HCT116 (cell line): ENCODE data around the gene IFT122. TPM values are rescaled to one million over a fixed set of nuclear protein-coding genes. Genes with fewer than 3 reads are reported as not detected.

Source experiments
- ATAC-seq: fragments of 200-7000 bp; cut with Tn5 transposase; 2 replicates; pipeline ENCODE4 v1.9.1; 2020; ENCODE audit warnings: mild to moderate bottlenecking, moderate library complexity
- BruUV-seq: library from RNA; stranded (reverse); fragments of 400-500 nt; replicated peaks from 2 replicates; lab custom pipeline; 2021; lab: Mats Ljungman, UMichigan
- CTCF ChIA-PET: fragments of 300-600 bp; sonication (Branson Sonifier 250); formaldehyde crosslinking; loops from one replicate; lab custom pipeline; 2021; ENCODE audit warnings: antibody characterized with exemption; lab: Charles Lee
- POLR2A ChIA-PET: fragments of 300-600, 350-600 bp; sonication (Branson Sonifier 250); formaldehyde crosslinking; loops from one replicate; lab custom pipeline; 2021; ENCODE audit warnings: antibody characterized with exemption; lab: Charles Lee
- RAD21 ChIA-PET, 2 experiments: fragments of 300-600 bp; sonication (Branson Sonifier 250); formaldehyde crosslinking; loops; one replicate each; lab custom pipeline; 2023; ENCODE audit warnings: low total read pairs in 2 of 2; ENCODE audit not compliant: uncharacterized antibody in 2 of 2, unreplicated experiment in 2 of 2, low non-redundant PET in 1 of 2; lab: Charles Lee
- DNase-seq: peaks from one replicate; pipeline ENCODE4 v3.0.0-alpha.2; 2010; ENCODE audit warnings: low read depth, low spot score
- H2AFZ ChIP-seq: fragments of 200-600 bp; shearing (Covaris generic), sonication (generic); 2 replicates; pipeline ENCODE4 v1.6.1; 2017; ENCODE audit warnings: low read depth, mixed run types, mixed read lengths, antibody characterized with exemption, low read length; ENCODE audit not compliant: poor library complexity, severe bottlenecking
- H3K27ac ChIP-seq: 2 replicates; pipeline ENCODE4 v1.5.1; 2012; ENCODE audit warnings: low read depth, low read length
- H3K27me3 ChIP-seq: fragments of 200-600 bp; sonication (generic); 2 replicates; pipeline ENCODE4 v1.6.1; 2016; ENCODE audit warnings: mixed run types, low read length, mixed read lengths; ENCODE audit not compliant: insufficient read depth
- H3K36me3 ChIP-seq, 2 experiments: fragments of 200-500 bp in 1 of 2; fragments of 200-600 bp in 1 of 2; sonication (Bioruptor generic) in 1 of 2; sonication (generic) in 1 of 2; 2 replicates each; pipeline versions ENCODE4 v1.5.1 to v1.6.1; 2014 to 2016; ENCODE audit warnings: low read length in 2 of 2, inconsistent platforms in 1 of 2, mixed read lengths in 1 of 2, mixed run types in 1 of 2; ENCODE audit not compliant: insufficient read depth in 2 of 2, control insufficient read depth in 1 of 2
- H3K4me1 ChIP-seq, 2 experiments: fragments of 200-600 bp in 1 of 2; sonication (generic) in 1 of 2; 2 replicates each; pipeline versions ENCODE4 v1.5.1 to v1.6.1; 2012 to 2017; ENCODE audit warnings: low read length in 2 of 2, inconsistent platforms in 1 of 2, mild to moderate bottlenecking in 1 of 2, mixed read lengths in 1 of 2, mixed run types in 1 of 2, moderate library complexity in 1 of 2; ENCODE audit not compliant: insufficient read depth in 2 of 2, control insufficient read depth in 1 of 2
- H3K4me2 ChIP-seq: fragments of 200-600 bp; sonication (generic); 2 replicates; pipeline ENCODE4 v1.6.1; 2017; ENCODE audit warnings: mixed run types, low read length, mixed read lengths
- H3K4me3 ChIP-seq, 2 experiments: fragments of 200-600 bp in 1 of 2; sonication (generic) in 1 of 2; replicated peaks in 1 of 2; 2 replicates each; pipeline ENCODE4 v1.5.1; 2011 to 2016; ENCODE audit warnings: low read length in 2 of 2, control low read depth in 1 of 2, low read depth in 1 of 2, mild to moderate bottlenecking in 1 of 2, mixed read lengths in 1 of 2, mixed run types in 1 of 2
- H3K79me2 ChIP-seq: fragments of 200-600 bp; sonication (generic); 2 replicates; pipeline ENCODE4 v1.6.1; 2017; ENCODE audit warnings: mild to moderate bottlenecking, mixed run types, low read length, moderate library complexity, mixed read lengths; ENCODE audit not compliant: insufficient read depth
- H3K9ac ChIP-seq: fragments of 200-600 bp; sonication (generic); 2 replicates; pipeline ENCODE4 v1.6.1; 2016; ENCODE audit warnings: low read length, mixed read lengths
- H3K9me2 ChIP-seq: fragments of 200-600 bp; sonication (generic), shearing (Covaris generic); 2 replicates; pipeline ENCODE4 v1.6.1; 2017; ENCODE audit warnings: mixed run types, mild to moderate bottlenecking, moderate library complexity; ENCODE audit not compliant: insufficient read depth
- H3K9me3 ChIP-seq, 2 experiments: fragments of 200-500 bp in 1 of 2; fragments of 200-600 bp in 1 of 2; sonication (Bioruptor generic) in 1 of 2; sonication (generic) in 1 of 2; 2 replicates each; pipeline ENCODE4 v1.6.1; 2014 to 2017; ENCODE audit warnings: low read length in 2 of 2, mixed read lengths in 2 of 2, inconsistent platforms in 1 of 2, low read depth in 1 of 2, mild to moderate bottlenecking in 1 of 2, mixed run types in 1 of 2, moderate library complexity in 1 of 2; ENCODE audit not compliant: control insufficient read depth in 1 of 2, insufficient read depth in 1 of 2
- H4K20me1 ChIP-seq: fragments of 200-600 bp; sonication (generic), shearing (Covaris generic); 2 replicates; pipeline ENCODE4 v1.6.1; 2017; ENCODE audit warnings: mixed run types, mild to moderate bottlenecking, moderate library complexity; ENCODE audit not compliant: insufficient read depth
- FOSL1 ChIP-seq: IDR thresholded peaks from 2 replicates; pipeline ENCODE4 v1.6.1; 2012; ENCODE audit warnings: low read depth
- POLR2A ChIP-seq: IDR thresholded peaks from 2 replicates; pipeline ENCODE4 v1.7.0; 2011; ENCODE audit warnings: borderline replicate concordance; ENCODE audit not compliant: insufficient read depth, insufficient read length; ENCODE audit errors: extremely low read depth
- YY1 ChIP-seq: IDR thresholded peaks from 2 replicates; pipeline ENCODE4 v1.6.1; 2011; ENCODE audit warnings: low read length, low read depth, moderate library complexity, mild to moderate bottlenecking; ENCODE audit not compliant: insufficient replicate concordance; ENCODE audit errors: extremely low read depth
- ZNF274 ChIP-seq: fragments of 200-500 bp; sonication (Bioruptor generic); IDR thresholded peaks from 2 replicates; pipeline ENCODE4 v1.6.1; 2014; ENCODE audit warnings: mild to moderate bottlenecking, low read depth, low read length, inconsistent platforms
- intact Hi-C: fragments of 100-400 bp; cut with micrococcal nuclease; formaldehyde crosslinking; loops from 2 replicates; pipeline ENCODE4 v1.10.0; 2022
- total RNA-seq: library from RNA; stranded (reverse); gene quantifications from one replicate; pipeline ENCODE4 v1.2.1, GENCODE V29; 2021; ENCODE audit not compliant: unreplicated experiment
- TF ChIP-seq, protein P1 (sequence below): IDR thresholded peaks from 2 replicates; pipeline ENCODE4 v1.6.1; 2012
- TF ChIP-seq, protein P2 (sequence below): IDR thresholded peaks from 2 replicates; pipeline ENCODE4 v1.6.1; 2012
- TF ChIP-seq, protein P3 (sequence below), 3 experiments: fragments of 200-600 bp in 1 of 3; sonication (generic) in 1 of 3; IDR thresholded peaks in 2 of 3; conservative IDR thresholded peaks in 1 of 3; 2 replicates each; pipeline ENCODE4 v1.5.1; 2012 to 2017; ENCODE audit warnings: low read depth in 2 of 3, low read length in 2 of 3, antibody characterized with exemption in 1 of 3, borderline replicate concordance in 1 of 3, control low read depth in 1 of 3, mild to moderate bottlenecking in 1 of 3, mixed read lengths in 1 of 3, mixed run types in 1 of 3, moderate library complexity in 1 of 3; ENCODE audit not compliant: insufficient read depth in 1 of 3

Gene IFT122
- total RNA-seq, 1 experiment from 2014 or later = 21.4 TPM

DNA sequence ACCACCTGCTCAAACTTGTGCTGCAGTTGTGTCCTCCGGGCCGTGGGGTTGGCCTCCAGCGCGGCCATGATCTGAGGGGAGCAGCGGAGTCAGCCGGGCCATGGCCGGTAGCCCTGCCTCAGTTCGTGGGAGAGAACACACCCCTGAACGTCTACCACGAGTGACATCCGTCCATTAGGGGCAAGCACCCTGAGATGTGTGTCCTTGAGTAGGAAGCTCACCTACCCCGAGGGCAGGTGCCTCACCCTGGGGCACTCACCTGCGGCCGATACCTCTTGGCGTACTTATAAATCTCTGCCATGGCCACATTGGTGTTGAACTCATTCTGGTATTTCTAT lies 116.3 kb downstream of the IFT122 start:
- no TSS peak for BruUV-seq
- Histone ChIP-seq H3K9me3 (no peaks in the 10 kb centered on the region), H3K4me1 (no peaks in the 10 kb centered on the region), H3K27ac (no peak overlapping the region), H3K4me2 (no peak overlapping the region), H3K4me3 (no peak overlapping the region), H3K9me2 (no peaks in the 10 kb centered on the region), H2AFZ (no peak overlapping the region), H3K27me3 (no peaks in the 10 kb centered on the region), H3K79me2 (no peaks in the 10 kb centered on the region), H3K9ac (no peak overlapping the region), H4K20me1 (no peaks in the 10 kb centered on the region), H3K36me3 (no peaks in the 10 kb centered on the region; a peak in 1 of 4 replicates)
- POLR2A ChIA-PET = no interaction called here
- CTCF ChIA-PET = no interaction called here
- TF ChIP-seq, protein P1, sequence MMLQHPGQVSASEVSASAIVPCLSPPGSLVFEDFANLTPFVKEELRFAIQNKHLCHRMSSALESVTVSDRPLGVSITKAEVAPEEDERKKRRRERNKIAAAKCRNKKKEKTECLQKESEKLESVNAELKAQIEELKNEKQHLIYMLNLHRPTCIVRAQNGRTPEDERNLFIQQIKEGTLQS = no peak
- no peak for TF ChIP-seq FOSL1
- no peak for TF ChIP-seq ZNF274
- TF ChIP-seq, protein P2, sequence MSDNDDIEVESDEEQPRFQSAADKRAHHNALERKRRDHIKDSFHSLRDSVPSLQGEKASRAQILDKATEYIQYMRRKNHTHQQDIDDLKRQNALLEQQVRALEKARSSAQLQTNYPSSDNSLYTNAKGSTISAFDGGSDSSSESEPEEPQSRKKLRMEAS = no peak
- TF ChIP-seq, protein P3, sequence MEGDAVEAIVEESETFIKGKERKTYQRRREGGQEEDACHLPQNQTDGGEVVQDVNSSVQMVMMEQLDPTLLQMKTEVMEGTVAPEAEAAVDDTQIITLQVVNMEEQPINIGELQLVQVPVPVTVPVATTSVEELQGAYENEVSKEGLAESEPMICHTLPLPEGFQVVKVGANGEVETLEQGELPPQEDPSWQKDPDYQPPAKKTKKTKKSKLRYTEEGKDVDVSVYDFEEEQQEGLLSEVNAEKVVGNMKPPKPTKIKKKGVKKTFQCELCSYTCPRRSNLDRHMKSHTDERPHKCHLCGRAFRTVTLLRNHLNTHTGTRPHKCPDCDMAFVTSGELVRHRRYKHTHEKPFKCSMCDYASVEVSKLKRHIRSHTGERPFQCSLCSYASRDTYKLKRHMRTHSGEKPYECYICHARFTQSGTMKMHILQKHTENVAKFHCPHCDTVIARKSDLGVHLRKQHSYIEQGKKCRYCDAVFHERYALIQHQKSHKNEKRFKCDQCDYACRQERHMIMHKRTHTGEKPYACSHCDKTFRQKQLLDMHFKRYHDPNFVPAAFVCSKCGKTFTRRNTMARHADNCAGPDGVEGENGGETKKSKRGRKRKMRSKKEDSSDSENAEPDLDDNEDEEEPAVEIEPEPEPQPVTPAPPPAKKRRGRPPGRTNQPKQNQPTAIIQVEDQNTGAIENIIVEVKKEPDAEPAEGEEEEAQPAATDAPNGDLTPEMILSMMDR (IDR thresholded peaks at IDR 0.05 in 2 of 3, conservative IDR thresholded peaks at IDR 0.05 in 1 of 3; ENCODE audit: borderline replicate concordance in 1 of 3, insufficient read depth in 1 of 3, low read depth in 2 of 3, low read length in 2 of 3) = no peak
- RAD21 ChIA-PET = no interaction called here
- intact Hi-C loops = no loop called here
- DNase-seq (no peak), ATAC-seq (no peak)

DNA sequence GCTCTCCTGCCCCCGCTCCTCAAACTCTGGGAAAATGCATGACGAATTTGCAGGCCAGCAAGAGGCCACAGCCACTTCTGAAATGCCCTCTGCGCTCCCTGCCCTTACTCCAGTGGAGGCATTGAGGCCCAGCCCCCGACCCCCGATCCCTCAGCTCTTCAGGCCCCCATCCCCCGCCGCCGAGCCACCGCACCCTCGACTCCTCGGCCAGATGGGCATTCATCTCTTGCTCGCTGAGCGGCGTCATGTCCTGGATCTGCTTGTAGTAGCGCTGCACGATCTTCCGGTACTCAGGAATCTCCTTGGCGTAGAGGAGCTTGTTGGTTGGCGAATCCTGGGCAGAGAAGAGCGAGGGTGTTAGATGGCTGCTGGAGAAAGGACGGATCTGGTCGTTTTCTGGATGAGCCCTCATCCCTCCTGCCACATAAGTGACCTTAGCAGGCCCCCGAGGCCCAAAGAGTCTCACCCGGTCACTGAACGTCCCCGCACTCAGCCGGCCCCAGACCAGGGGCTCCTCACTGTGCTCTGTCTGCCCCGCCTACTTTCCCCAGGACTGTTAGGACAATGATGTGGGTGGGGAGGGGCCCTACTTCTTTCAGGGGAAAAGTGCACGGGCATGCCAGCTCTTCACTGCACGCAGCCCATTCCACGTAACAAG lies 117.0 kb downstream of the IFT122 start:
- intact Hi-C loops = no loop called here
- no peaks in the 10 kb centered on the region for H4K20me1 ChIP-seq
- ChIA-PET RAD21 (no interaction called here), POLR2A (no interaction called here), CTCF (no interaction called here)
- H3K9me3 ChIP-seq = no peaks in the 10 kb centered on the region
- BruUV-seq = no TSS peak
- no peaks in the 10 kb centered on the region; a peak in 1 of 4 replicates for H3K36me3 ChIP-seq
- no peak overlapping the region for H3K9ac ChIP-seq
- no peaks in the 10 kb centered on the region for H3K4me1 ChIP-seq
- DNase-seq (no peak), ATAC-seq (no peak)
- H3K9me2 ChIP-seq = no peaks in the 10 kb centered on the region
- no peak overlapping the region for H3K4me2 ChIP-seq
- H3K79me2 ChIP-seq = no peaks in the 10 kb centered on the region
- no peaks in the 10 kb centered on the region for H3K27me3 ChIP-seq
- H3K27ac ChIP-seq = no peak overlapping the region
- no peak overlapping the region for H2AFZ ChIP-seq
- no peak overlapping the region for H3K4me3 ChIP-seq
- TF ChIP-seq YY1 (no peak), ZNF274 (no peak), POLR2A (no peak)
